Measurements from ENCODE around the gene TOMM40L.
A peak's percentile ranks its signal among the peaks of the same experiment; 100 is the strongest.
"Not testable (repeated sequence)": the region's sequence is repeated elsewhere in the genome, so short reads cannot be mapped to it uniquely, and the experiment has no call there.

The TOMM40L gene

DNA sequence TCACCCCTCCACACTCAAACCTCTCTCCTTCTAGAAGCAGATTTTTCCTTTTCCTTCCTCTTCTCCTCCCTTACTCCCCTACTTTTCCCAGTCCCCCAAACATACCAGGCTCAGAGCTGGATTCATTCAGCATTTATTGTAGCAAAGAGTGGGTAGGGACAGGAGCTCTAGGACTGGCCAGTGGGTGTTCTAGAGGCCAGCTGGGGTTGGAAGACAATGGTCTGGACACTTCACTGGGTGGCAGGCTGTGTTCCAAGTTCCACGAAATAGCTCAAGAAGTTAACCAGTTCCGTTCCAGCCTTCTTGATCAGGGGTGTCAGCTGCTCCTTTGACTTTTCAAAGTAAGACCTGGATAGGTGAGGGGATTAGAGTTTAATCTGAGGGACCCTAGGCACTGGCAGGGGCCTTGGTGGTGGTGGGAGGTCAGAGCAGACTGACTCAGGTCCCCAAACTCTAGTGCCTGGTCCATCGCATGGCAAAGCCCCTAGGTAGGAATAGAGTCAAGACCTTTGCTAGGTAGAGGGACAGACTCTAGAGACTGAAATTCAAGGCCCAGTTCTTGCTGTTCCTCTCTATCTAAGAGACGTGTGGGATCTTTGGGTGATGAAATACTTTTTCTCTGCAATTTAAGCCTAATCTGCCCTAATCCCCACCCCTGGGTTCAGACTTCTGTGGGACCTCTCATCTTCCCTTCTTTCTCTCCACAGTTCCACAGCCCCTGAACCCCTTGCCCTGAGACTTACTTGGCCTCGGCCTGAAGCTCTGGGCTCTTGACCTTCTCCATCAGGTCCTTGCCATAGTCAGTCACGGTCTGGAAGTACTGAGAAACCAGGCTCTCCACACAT is 3.5 kb upstream of the TOMM40L start:
- no peak for DNase-seq

DNA sequence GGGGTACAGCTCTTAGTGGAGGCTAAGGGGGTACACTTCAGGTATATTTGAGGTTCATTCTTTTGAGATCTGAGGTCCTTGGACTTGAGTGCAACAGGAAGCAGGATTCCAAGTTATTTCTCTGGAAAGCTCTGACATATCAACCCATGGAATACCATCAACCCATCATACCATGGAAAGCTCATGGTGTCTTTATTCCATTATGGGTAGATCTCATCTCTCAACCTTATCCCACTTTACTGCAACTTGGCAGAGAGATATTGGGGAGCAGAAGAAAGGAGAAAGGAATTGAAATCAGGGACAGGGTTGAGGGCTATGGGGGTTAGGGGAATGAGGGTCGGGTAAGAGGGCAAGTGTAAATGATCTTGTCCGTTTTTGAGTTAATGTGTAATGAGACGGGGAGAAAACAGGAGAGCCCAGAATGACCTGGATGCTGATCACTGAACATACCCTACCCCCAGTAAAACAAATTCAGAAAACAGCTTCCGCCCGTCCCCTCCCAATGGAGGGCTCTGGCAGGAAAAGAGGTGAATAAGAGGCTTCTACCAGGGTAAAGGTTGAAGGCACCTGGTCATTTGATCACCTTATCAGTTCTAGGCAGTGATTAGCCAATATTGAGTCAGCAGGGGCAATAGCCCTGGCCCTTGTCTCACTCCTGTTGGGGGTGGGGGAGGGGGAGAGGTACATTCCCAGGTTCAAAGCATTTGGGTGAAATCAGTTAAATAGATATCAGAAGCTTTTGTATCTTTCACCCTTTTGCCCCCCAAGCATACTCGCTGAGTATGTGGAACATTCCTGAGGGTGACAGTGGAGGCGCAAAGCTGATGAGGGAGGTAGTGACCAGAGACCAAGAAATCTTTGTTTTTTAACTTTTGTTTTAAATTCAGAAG is 1.8 kb upstream of the TOMM40L start:
- no peak for DNase-seq

DNA sequence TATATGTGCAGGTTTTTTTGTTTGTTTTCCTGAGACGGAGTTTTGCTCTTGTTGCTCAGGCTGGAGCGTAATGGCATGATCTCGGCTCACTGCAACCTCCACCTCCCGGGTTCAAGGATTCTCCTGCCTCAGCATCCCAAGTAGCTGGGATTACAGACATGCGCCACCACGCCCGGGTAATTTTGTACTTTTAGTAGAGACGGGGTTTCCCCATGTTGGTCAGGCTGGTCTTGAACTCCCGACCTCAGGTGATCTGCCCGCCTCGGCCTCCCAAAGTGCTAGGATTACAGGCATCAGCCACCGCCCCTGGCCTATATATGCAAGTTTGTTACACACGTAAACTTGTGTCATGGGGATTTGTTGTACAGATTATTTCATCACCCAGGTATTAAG is 1.2 kb upstream of the TOMM40L start:
- DNase-seq = not testable (repeated sequence)

DNA sequence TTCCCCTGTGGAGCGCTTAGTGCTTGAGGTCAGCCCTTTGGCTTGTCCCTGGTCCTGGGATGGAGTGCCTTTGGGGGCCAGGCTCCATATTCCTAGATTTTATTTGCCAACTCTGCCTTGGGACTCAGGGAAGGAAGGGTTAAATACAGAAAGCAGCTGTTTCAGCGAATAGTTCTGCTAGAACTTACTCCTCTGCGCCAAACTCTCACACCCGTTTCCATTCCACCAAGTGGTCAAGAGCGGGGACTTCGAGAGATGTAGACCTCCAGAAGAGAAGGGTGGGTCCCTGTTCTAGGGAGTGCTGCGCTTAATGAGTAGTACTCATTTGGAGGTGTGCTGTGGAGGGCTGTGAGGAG is 704 bp upstream of the TOMM40L start:
- no peak for DNase-seq

DNA sequence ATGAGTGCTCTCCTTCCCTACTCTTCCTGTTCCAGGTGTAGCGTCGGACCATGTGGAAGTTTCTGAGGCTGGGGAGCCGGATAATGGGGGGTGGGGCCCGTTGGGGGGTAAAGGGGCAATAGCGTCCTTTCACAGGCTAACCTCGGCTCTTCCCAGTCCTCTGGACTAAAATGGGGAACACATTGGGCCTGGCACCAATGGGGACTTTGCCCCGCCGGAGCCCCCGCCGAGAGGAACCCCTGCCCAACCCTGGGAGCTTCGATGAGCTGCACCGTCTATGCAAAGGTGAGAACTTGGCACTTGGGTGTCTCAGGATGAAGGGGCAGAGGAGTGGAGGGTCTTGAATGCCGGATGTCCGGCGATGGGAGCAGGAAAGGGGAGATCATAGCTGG is 456 bp downstream of the TOMM40L start:
- peak in 1 of 2 experiments; percentile 23 for DNase-seq

DNA sequence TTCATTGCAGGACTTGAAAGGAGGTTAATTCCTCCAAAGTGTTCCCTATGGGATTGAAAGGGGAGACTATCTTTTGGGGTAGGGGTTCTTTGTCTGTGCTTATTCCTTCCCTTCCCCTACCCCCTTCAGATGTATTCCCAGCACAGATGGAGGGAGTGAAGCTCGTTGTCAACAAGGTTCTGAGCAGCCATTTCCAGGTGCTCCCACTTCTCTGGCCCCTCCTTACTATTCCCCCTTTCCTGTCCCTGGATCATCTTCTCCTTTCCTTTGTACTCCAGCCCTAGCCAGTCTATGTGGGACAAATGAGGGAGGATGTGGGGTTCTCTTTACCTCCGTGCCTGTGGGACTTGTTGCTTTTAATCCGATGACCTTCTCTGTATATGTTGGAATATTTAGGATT is 899 bp downstream of the TOMM40L start:
- DNase-seq = peak in 1 of 2 experiments; percentile 28

DNA sequence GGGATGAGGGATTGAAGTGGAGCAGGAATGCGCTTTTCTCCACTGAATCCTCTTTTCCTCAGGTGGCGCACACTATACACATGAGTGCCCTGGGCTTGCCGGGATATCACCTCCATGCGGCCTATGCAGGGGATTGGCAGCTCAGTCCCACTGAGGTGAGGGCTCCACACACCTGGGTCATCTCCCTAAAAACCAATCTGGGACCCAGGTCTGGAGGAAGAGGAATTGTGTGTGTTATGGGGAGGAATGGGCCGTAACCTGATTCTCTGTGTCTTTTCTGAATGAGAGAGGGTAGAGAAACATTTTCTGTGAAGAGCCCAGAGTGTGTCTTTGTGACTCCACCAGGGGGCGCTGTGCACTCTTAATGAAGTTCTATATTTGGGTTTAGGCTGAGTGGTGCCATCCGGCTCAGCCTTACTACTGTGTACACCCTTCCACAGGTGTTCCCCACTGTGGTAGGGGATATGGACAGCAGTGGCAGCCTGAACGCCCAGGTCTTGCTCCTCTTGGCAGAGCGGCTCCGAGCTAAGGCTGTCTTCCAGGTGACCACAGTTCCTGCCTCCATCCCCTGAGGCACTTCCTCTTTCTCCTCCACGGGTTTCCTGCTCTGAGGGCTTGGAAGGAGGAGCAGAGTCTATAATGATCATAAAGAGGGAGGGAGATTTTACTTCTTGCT is 1.5 kb downstream of the TOMM40L start:
- DNase-seq = peak; percentile 85 to 90

DNA sequence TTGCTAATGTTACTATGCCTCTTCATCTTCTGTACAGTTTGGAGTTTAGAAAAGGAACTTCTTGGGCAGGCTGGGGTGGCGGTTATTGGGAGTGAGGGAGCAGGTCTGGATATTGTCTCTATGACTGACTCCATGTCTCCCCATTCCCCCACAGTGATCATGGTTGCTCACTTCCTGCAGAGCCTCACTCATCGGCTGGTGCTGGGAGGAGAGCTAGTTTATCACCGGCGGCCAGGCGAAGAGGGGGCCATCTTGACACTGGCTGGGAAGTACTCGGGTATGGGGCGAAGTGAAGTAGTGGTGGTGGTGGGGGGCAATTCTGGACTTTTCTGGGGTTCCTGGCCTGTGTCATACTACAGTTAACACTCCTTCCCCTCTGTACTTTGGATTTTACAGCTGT is 2.2 kb downstream of the TOMM40L start:
- no peak for DNase-seq

DNA sequence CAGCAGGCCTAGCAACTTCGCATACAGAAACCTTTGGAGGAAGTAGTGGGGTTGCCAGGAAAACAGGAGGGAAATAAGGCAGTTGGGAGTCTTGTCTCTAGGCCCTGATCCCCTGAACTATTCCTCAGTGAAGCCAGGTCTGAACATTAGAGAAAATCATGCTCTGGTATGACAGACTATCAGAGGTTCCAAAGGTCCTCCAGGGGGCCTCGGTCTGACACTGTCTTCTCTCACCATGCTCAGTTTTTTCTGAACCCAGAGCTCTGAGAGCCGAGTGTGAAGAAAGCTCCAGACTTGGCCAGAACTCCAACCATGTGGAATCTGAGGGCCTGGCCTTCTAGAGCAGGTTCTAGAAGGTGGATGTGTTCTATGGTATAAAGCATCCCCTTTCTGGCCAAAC is 4.0 kb downstream of the TOMM40L start:
- DNase-seq = no peak

DNA sequence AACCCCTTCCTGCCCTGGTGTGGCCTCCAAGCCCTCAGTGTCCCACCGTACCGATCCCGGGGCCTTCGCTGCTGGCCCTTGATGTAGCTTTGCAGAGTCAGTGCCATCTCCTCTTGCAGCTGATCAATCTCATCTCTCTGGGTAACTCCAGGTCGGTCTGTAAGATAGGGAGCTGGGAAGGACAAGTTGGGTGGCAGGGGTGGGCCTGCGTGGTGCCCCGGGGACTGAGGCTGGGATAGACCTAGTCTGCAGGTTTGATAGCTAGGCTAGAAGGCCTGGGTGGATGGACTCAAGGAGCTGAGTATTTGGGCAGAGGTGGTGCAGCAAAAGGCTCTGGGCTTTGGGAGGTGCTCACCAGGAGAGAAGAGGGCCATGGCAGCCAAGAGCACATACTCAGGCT is 4.9 kb downstream of the TOMM40L start:
- DNase-seq = no peak

DNA sequence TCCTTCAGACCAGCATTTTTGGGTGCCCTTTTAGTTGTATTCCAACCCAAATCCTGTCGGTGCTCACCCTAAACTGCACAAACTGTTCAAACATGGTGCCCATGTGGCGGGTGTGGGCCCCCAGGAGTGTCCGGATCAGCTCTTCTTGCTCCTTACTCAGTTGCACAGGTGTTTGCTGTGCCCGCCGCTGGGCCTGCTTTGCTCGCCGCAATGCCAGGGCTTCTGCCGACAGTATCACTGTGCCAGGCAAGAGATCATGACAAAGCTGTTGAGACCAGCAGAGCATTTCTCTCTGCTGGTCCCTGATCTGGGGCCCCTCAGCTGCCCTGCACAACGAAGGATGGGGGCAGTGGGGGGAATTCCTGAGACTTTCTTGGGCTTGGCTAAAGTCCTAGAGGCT is 7.2 kb downstream of the TOMM40L start:
- no peak for DNase-seq

DNA sequence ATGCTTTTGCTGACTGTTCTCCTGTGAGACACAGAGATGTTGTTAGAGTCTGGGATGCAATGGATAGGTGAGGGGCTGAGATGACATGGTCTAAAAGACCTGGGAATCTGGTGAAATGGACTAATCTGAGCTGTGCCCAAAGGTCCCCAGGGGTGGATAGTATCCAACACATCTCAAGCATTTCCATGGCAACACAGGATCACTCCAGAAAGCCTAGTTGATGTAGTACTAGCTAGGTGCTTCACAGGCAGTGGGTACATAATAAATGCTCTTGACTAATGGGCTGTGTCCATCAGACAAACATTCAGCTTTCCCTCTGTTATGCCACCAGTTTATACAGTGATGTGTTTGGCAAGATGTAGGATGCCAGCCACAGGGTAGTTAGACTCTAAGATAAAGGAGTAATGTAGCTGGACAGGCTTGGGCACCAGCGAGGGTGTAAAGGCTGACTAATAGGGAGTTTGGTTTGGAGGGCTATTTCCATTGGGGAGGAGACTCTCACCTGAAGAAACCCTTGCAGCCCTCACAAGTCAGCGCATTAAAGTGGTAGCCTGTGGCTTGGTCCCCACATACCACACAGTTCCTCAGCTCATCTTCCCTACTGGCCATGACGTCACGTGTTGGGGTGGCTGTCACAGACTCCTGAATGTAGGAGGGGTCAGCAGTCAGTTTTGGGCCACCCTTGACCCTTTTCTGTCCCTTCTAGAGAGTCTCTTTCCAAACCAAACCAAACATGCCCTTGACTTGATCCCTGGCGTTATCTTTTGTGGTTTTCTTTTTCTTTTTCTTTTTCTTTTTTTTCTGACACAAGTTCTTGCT is 10.3 kb downstream of the TOMM40L start:
- DNase-seq = no peak

DNA sequence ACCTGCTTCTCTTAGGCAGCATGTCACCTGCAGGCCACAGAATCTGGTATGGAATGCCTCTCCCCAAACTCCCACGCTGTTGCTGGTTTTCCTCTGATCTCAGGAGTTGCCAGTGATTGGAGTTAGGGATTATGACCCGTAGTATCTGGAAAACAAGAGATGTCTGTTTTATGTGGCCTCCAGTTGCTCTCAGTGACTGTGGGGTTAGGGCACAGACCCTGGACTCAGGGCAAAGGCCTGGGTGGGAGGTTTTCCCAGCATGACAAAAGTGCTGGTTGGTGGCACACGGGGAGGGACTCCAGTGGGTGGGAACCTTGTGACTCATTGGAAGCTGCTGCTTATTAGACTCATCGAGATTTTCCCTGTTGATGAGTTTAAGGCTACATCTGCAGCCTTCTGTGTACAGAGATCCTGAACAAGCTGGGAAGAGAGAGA is 12.2 kb downstream of the TOMM40L start, which contains the start of gene NR1I3:
Gene NR1I3, minus strand, starts transcription at position 165 of the 435 bp plus-strand sequence. CDS start 1,638 bp downstream, outside the sequence.
- DNase-seq = no peak

DNA sequence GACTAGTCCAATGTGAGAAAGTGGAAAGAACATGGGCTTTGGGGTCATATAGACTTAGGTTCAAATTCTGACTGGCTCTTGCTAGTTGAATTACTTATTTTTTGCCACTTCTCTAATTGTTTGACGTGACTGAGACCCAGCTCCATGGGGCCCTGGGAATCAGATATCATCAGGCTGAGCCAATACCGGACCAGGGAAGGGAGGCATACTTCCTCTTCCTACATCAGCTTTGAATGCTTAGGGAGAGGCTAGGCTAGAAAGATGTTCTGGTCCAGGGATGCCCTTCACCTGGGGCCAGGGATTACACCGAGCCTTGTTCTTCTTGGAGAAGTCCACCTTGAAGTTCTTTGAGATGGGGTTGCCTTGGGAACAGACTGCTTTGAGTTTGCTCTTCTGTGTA is 15.8 kb downstream of the TOMM40L start:
- DNase-seq = no peak

DNA sequence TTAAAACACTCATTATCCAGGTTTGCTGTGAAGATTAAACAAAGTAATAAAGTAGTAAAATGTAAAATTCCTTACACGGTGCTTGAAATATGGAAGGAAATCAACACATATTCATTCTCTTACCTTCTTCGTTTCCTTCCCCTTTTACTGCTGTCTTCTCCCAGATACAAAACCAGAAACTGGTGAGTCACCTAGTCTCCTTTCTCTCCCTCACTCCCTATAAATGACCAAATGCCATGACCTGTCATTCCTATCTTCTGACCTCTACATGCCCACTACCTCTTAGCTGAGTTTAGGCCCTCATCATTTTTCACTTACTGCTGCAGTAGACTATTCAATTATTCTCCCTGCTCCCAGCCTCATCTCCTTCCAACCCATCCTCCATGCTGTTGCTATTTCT is 16.5 kb downstream of the TOMM40L start:
- DNase-seq = no peak

DNA sequence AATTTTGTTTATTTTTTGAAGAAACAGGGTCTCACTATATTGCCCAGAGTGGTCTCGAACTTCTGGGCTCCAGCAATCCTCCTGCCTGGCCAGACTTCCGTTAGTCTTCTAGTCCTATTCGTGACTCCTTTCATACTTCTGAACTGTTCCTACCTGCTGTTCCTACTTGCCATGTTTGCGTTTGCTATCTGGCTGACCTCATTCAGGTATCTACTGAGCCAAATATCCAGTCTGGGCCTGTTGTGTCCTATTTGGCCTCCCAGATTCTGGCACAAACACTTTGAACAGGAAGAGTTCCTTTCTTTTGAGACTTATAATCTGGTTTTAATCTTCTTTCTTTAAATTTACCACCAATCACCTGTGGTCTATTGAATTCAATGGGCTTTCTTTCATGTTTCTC is 19.0 kb downstream of the TOMM40L start:
- no peak for DNase-seq

DNA sequence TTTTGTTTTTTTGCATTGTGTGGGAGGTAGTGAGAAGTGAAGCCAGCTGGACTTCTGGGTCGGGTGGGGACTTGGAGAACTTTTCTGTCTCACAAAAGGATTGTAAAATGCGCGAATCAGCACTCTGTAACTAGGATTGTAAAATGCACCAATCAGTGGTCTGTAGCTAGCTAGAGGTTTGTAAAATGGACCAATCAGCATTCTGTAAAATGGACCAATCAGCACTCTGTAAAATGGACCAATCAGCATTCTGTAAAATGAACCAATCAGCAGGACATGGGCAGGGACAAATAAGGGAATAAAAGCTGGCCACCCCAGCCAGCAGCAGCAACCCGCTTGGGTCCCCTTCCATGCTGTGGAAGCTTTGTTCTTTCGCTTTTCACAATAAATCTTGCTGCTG is 24.2 kb downstream of the TOMM40L start:
- not testable (repeated sequence) for DNase-seq

DNA sequence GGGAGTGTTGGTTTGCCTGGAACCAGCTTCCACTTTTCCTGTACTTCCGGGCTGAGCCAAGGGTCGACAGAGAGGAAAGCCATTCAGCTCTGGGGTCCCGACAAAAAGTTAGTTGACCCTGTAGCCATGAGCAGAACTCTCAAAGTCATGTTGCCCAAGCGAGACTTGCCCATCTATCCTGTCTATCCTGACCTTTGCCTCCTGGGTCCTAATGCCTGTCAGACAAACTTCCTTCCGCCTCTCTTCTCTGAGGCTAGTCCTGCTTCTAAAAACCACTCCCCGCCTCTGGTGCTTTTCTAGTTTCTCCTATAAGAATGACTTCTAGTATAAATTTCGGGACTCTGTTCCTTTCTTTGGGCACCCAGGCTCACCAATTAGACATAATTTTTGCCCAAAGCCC is 25.0 kb downstream of the TOMM40L start:
- no peak for DNase-seq

DNA sequence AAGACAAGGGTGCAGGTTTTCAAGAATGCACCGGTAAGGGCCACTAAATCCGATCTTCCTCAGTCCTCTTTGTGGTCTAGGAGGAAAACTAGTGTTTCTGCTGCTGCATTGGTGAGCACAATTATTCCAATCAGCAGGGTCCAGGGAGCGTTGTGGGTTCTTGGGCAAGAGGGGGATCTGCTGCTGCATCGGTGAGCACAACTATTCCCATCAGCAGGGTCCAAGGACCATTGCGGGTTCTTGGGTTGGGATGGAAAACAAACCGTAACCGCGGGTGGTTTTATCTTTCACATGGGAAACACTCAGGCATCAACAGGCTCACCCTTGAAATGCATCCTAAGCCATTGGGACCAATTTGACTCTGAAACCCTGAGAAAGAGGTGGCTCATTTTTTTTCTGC is 25.7 kb downstream of the TOMM40L start:
- DNase-seq = no peak

DNA sequence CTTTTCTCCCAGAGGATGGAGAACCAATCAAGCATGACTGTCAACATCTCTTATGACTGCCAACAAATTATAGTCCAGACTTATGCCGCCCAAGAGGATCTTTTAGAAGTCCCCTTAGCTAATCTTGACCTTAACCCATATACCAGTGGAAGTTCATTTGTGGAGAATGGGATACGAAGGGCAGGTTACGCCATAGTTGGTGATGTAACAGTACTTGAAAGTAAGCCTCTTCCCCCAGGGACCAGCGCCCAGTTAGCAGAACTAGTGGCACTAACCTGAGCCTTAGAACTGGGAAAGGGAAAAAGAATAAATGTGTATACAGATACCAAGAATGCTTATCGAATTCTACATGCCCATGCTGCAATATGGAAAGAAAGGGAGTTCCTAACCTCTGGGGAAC is 29.4 kb downstream of the TOMM40L start:
- DNase-seq = not testable (repeated sequence)

DNA sequence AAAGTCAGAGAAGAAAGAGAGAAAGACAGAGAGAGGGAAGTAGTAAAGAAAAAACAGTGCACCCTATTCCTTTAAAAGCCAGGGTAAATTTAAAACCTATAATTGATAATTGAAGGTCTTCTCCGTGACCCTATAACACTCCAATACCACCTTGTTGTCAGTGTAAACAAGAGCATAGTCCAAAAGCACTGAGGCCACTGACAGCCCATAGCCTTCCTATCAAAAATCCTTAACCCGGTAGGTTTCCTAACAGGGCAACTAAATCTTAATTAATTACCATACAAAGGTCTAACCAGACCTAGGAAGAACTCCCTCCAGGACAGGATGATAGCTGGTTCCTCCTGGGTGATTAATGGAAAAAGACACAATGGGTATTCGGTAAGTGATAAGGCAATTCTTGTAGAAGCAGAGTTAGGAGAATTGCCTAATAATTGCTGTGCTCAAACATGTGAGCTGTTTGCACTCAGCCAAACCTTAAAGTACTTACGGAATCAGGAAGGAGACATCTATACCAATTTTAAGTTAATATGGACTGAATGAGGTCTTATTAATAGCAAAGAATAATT is 30.2 kb downstream of the TOMM40L start:
- not testable (repeated sequence) for DNase-seq

DNA sequence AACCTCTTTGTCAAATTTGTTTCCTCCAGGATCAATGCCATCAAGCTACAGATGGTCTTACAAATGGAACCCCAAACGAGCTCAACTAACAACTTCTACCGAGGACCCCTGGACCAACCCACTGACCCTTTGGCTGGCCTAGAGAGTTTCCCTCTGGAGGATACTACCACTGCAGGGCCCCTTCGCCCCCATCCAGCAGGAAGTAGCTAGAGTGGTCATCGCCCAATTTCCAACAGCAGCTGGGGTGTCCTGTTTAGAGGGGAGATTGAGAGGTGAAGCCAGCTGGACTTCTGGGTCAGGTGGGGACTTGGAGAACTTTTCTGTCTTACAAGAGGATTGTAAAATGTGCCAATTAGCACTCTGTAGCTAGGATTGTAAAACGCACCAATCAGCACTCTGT is 31.2 kb downstream of the TOMM40L start:
- DNase-seq = not testable (repeated sequence)

All from SHP77 (cell line).